GM19240 (cell line): ENCODE data around the gene FRRS1L.

Experiments used
- DNase-seq: peaks from one replicate; pipeline ENCODE4 v3.0.0; 2011; ENCODE audit warnings: low spot score; ENCODE audit not compliant: insufficient read length

Gene FRRS1L

DNA sequence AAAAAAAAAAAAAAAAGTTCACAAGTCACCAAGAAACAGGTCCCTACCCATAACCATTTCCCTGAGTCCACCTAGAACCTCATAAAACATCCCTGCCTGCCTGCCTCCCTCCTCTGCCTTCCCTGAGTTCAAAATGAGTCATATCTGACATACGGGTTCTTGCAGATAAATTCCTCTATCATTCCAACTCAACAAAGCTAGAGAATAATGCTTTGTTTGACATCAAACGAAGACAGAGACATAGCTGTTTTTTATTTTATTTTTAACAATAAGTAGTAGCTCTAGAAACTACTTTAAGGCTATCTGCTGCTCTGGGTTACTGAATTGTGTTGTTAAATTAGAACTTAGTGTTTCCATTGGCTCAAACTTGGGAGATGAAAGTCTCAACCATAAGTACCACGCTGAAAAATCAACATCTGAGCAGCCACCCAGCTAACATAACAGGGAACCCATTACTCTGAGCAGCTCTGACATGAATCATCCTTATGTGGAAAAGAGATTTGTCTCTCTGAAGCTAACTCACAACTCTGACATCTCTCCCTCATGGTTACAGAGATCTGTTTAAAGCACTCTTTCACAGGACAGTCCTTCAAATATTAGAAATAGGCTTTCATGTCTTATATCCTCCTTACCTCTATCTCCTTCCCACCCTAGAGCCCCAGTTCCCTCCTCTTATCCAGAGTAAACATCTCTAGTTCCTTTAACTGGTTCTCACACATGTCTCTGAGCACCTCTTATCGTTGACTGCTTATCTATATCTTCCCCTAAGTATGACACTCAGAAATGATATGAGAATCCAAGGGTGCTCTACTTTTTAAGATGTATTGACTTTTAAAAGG, 59.4 kb downstream of the FRRS1L start:
- no peak for DNase-seq

- no peak for DNase-seq
Observed at GRCh38 chr9:109101810-109102209, 65.2 kb downstream of the FRRS1L start.

GRCh38 chr9:109101202-109101595, 65.8 kb downstream of the FRRS1L start:
- no peak for DNase-seq

DNA sequence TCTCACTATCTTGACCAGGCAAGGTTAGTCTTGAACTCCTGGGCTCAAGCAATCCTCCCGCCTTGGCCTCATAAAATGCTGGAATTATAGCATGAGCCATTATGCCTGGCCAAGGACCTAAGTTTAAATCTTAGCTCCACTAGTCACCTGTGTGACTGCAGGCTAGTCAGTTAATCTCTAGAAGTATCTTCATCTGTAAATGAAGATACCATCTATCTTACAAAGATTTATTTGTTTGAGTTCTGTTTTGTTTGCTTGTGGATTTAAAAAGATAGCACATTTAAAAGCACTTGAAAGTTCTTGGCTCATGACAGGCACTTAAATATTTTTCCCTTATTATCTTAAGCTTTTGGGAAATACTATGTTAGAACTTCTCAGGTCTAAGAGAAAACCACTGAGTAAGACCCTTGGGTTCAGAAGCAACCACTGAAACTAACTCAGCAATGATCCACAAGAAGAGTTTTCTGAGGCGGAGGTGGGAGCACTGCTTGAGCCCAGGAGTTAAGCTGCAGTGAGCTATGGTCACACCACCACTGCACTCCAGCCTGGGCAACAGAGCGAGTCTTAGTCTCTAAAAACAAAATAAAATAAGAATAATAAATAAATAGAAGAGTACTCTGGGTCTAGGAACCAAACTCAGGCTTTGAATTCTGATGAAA, 66.4 kb downstream of the FRRS1L start:
- DNase-seq = no peak

DNA sequence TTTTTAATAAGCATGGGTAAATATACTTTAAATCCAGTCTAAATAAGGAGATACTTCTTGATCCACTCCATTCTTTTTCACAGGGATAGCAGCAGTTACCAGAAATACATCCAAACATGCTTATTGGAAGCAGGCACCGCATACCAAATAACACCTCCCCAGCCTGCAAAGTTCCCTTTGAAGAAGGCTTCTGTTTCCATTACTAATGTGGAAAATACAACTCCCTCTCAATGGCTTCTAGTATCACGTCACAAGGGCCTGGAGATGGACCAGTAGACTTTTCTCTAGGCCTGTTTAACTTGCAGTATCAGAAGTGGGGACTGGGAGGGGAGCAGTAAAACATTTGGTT, 68.1 kb downstream of the FRRS1L start:
- no peak for DNase-seq

DNA sequence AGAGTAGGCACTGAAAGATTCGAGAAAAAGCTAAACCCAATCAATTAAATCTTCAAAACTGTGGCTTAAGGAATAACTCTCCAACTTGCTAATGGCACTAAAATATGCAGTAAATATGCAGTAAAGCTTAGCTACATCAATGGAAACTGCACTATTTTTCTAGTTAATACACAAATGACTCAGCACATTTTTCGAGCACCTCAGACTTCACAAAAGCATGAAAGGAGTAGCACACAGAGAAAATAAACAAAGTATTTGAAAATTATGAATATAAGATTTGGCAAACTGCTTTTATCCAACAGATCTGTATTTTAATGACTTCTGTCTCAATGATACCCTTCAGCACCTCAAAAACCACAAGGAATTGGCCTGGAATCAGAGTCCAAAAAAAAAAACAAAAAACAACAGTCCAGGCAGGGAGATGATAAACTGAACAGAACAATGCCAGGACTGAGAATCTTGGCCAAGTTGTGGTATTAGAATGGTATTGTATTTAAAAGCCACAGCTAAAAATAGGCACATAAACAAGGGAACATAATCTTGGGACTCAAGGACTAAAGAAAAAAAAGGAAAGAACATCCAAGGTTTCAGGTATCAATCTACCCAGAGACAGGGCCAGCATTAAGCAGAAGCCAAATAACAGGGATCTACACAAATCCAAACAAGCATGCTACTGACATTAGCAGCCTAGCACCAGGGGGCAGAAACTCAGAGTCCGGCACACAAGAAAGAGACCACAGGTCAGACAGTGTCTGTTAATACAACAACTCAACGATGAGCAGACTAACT, 68.7 kb downstream of the FRRS1L start:
- DNase-seq = no peak

GRCh38 chr9:109097146-109097545, 69.9 kb downstream of the FRRS1L start:
- no peak for DNase-seq

DNA sequence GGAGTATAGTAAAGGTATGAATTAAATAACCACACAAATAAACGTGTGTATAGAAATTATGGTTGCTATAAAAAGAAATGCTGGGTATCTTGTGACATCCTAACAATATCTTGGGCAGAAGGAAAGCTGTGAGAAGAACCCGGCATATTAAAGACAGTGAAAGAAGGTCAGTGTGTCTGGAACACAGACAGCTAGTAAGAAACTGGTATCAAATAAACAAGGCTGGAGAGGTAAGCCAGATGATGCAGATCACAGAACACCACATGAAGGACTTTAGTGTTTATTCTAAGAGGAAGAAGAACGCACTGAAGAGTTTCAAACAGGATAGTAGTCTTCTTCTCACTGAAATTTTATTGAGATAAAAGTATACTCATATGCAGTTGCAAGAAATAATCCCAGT, 71.7 kb downstream of the FRRS1L start:
- no peak for DNase-seq

GRCh38 chr9:109094268-109094667, 72.8 kb downstream of the FRRS1L start:
- DNase-seq = no peak

DNA sequence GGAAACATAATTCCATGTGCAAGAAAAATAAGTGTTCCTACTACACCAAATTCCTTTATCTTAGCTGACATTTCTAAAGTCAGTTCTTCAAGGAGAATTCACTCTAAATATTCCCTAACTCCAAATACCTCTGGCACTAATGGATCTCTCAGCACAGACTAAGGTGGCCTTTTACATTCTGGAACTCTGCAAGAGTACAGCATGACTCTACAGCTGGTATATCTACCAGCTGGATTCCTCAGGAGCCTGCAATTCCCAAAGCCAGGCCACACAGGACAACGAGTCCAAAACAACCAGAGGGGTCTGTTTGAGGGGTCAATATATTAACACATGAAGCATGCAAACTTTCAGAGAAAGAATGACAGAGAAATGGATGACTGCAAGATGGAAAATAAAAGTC, 74.5 kb downstream of the FRRS1L start:
- no peak for DNase-seq

DNA sequence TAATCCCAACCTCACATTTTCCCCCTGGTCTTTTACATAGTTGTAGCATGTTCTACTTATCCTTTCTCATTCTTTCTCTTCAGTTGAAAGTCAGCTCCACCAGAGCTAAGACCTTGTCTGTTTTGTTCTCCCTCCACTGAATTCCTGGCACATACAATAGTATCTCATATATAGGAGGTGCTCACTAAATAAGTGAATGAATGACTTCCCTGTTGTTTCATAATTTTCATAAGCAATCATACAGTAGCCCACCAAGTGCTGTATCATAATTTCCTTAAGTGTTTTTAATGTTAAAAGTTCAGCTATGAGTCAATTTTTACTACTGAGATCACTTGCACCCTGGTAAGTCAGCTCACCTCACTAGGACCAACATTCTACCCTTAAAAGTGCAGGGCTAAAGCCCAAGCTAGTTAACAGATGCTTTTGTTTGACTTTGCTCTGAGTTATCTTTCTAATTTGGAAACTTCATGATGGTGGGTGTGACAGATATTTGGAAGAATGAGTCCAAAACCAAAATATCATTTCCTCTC, 74.9 kb downstream of the FRRS1L start:
- no peak for DNase-seq

DNA sequence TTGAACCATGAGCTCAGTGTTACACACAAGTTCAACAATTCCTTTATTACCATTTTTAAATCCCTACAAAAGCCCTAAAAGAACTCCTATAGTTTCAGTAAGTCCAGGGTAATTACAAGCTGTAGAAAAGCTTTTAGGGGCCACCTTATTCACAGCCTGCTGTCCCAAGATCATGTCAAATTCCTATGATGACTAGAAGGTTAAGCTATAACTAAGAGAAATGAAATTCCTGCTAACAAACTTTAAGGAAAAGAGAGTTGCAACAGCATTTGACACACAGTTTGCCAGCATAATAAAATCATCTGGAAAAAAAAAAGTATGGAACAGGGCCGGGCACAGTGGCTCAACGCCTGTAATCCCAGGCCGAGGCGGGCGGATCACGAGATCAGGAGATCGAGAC, 78.8 kb downstream of the FRRS1L start:
- no peak for DNase-seq

- no peak for DNase-seq
Observed at GRCh38 chr9:109087795-109088194, 79.3 kb downstream of the FRRS1L start.

DNA sequence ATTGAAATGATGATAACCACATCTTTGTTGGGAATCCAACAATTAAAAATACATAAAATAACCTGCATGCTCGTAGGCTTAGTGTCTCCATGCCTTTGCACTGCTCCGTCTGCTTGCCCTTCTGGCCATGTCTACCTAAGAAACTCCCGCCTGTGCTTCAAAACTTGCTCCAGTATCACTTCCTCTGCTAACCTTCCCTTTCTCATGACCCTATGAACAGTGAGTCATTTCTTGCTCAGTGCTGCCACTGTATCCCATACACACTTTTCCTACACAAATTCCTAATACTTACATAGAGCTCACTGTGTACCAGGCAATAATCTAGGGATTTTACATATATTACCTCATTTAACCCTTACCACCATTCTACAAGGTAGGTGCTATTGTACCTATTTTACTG, 80.8 kb downstream of the FRRS1L start:
- no peak for DNase-seq

DNA sequence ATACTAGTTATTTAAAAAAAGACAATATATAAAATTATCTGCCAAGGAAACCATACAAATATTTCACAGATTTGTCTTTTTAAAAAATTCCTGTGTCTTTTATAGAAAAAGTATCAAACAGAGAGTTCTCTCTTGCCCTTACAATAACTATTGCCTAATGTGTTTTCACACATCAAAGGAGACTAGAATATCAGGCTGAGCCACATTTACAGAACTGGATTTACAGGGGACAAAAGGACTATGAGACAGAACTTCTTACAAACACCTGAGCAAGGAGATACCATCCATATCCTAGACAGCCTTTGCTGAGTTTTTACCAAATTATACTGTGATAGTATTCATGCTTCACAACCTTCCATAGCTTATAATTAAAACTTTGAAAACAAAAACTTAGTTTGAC, 81.5 kb downstream of the FRRS1L start:
- DNase-seq = no peak

DNA sequence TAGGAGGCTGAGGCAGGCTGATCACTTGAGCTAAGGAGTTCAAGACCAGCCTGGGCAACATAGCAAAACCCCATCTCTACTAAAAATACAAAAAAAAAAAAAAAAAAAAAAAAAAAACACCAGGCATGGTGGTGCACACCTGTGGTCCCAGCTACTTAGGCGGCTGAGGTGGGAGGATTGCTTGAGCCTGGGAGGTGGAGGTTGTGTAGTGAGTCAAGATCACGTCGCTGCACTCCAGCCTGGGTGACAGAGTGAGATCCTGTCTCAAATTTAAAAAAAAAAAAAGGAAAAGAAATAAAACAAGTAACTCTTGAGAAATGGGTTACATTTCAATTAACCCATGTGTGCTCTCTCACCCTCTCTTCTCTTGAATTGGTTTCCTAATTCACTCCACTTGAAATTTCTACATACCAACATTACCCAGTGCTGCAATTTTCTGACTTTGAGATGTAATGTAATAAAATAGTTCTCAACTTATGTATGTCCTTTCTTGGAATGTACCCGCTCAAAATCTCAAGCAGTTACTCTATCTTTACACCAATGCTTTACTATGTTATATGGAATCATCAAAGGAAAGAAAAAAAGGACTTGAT, 83.1 kb downstream of the FRRS1L start:
- no peak for DNase-seq

DNA sequence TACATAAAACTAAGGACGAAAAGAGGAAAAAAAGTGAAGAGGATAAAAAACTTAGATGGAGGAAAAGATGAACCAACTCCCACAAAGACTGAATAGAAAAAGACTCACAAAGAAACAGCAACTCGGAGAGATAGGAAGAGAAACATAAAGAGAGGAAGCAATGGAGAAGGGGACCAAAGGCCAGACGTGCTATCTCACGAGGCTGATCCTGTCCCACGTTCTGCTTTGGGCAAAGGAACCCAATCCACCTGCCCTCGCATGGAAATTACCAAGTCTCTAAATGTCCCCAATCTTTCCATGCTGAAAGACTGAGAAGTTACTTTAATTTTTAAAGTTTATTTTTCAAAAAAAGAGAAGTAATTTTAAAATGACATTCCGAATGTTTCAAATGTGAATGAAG, 83.9 kb downstream of the FRRS1L start:
- no peak for DNase-seq

- DNase-seq = no peak
Observed at GRCh38 chr9:109082091-109082620, 84.9 kb downstream of the FRRS1L start.
